ENCODE data around the gene HUS1B.

DNA sequence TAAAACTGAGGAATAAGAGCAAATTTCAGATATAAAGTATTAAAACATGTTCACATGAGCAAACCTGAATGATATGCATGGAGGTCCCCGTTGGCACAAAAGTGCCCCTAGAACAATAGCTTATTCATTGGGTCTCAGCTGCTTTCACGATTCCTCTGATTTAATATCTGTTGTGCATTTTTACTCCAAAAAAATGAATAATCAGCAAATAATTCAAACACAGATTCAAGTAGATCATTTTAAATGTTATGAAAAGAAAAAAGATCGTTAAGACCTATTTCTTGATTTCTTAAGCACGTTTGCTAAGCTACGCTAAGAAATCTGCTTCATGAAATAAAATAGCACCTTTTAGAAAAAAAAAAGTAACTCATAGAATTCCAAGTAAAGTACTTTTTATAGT is 21.7 kb downstream of the HUS1B start:
- no peak for TF ChIP-seq CTCF (IDR thresholded peaks at IDR 0.05)
- TF ChIP-seq POLR2AphosphoS5 (IDR thresholded peaks at IDR 0.05): no peak
- TF ChIP-seq POLR2A (IDR thresholded peaks at IDR 0.05): no peak
